Aorta (tissue), 5 donors: ENCODE results near the gene TMPRSS6. TPM values are rescaled to one million over a fixed set of nuclear protein-coding genes. Genes with fewer than 3 reads are reported as not detected.

Experiments
- ATAC-seq: fragments of 200-7000 bp; cut with Tn5 transposase; one replicate; pipeline ENCODE4 v1.9.1; 2022; ENCODE audit warnings: moderate library complexity; ENCODE audit not compliant: low FRiP score
- DNase-seq, 2 donors: peaks; one replicate each; pipeline ENCODE4 v3.0.0-alpha.2; 2020
- H3K27ac ChIP-seq, 2 donors: one replicate each; pipeline ENCODE4 v1.5.1; 2013; ENCODE audit warnings: low read length in 2 of 2, mild to moderate bottlenecking in 2 of 2, moderate library complexity in 2 of 2, control low read depth in 1 of 2, inconsistent platforms in 1 of 2, low read depth in 1 of 2
- H3K27me3 ChIP-seq, 2 donors: one replicate each; pipeline ENCODE4 v1.6.1; 2013; ENCODE audit warnings: control low read depth in 1 of 2, low read length in 1 of 2, mild to moderate bottlenecking in 1 of 2, moderate library complexity in 1 of 2; ENCODE audit not compliant: insufficient read depth in 2 of 2, control insufficient read depth in 1 of 2
- H3K36me3 ChIP-seq, 2 donors: one replicate each; pipeline ENCODE4 v1.6.1; 2013; ENCODE audit warnings: control low read depth in 1 of 2, low read length in 1 of 2, mild to moderate bottlenecking in 1 of 2; ENCODE audit not compliant: insufficient read depth in 2 of 2, control insufficient read depth in 1 of 2
- H3K4me1 ChIP-seq, 2 donors: one replicate each; pipeline ENCODE4 v1.6.1; 2013; ENCODE audit warnings: low read length in 2 of 2, control low read depth in 1 of 2, mild to moderate bottlenecking in 1 of 2, moderate library complexity in 1 of 2; ENCODE audit not compliant: insufficient read depth in 2 of 2, control insufficient read depth in 1 of 2
- H3K4me3 ChIP-seq, 2 donors: one replicate each; pipeline ENCODE4 v1.5.1; 2013; ENCODE audit warnings: low read length in 2 of 2, control low read depth in 1 of 2, mild to moderate bottlenecking in 1 of 2
- H3K9me3 ChIP-seq: one replicate; pipeline ENCODE4 v1.6.1; 2013; ENCODE audit warnings: mild to moderate bottlenecking, low read length; ENCODE audit not compliant: control insufficient read depth
- WGBS, 2 donors: extraction: QIAGEN DNeasy Blood & Tissue Kit; methylation state at CpG; one replicate each; pipeline ENCODE4 v1.1.7; 2013; 5-methylcytosine and 5-hydroxymethylcytosine counted together
- intact Hi-C, 2 donors: fragments of 100-400 bp; cut with DNase I; formaldehyde crosslinking; loops; one replicate each; pipeline versions ENCODE4 v1.14.2 to v1.15.0; 2022
- polyA plus RNA-seq, 2 donors: library from polyadenylated mRNA; stranded (reverse); fragments of 200-250 nt; gene quantifications; one replicate each; pipeline ENCODE4 v1.2.3, GENCODE V29; 2013
- total RNA-seq, 2 donors: library from RNA; stranded (reverse); fragmentation: NEBNext Ultra II Directional; extraction: Animal tissue kit (Norgen Biotek cat#: 25700); gene quantifications; one replicate each; pipeline ENCODE4 v1.2.1, GENCODE V29; 2021
- donor health status: healthy with polysubstance abuse.
- donor health status: Bipolar disorder and iron deficiency.
- donor health status: DM: no; HTN: no; CAD: no.
- donor health status: DM: no; HTN: no; CAD: no.
- donor health status: DM: yes; HTN: yes; CAD: no.

Gene TMPRSS6
- total and polyA plus RNA-seq, 4 donors, result not detected

DNA sequence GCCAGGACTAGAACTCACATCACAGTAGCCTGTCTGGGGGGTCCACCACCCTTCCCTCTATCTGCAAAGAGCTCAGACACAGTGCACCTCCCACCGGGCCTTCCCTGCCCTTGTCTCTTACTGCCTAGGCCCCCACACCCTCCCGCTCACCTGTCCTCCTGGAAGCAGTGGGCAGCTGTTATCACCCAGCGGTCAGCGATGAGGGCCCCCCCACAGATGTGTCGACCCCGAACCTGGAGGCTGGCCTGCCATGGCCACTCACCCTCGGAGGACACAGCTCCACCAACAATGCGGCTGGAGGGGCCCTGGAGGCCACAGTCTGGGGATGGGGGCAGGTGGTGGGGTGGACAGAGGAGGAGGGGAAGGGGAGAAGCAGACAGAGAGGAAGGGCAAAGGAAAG lies 39.2 kb downstream of the TMPRSS6 start:
- no peak overlapping the region for H3K27ac ChIP-seq
- no peaks in the 10 kb centered on the region for H3K27me3 ChIP-seq
- DNase-seq (no peak), ATAC-seq (no peak)
- WGBS, 2 donors, result 79 to 85% methylated on average over 8 of the region's 8 CpGs
- H3K36me3 ChIP-seq, result no peaks in the 10 kb centered on the region
- intact Hi-C loops, result no loop called here
- H3K4me3 ChIP-seq, result no peak overlapping the region
- no peaks in the 10 kb centered on the region for H3K4me1 ChIP-seq
- peaks cover 2% of the 10 kb centered on the region for H3K9me3 ChIP-seq

DNA sequence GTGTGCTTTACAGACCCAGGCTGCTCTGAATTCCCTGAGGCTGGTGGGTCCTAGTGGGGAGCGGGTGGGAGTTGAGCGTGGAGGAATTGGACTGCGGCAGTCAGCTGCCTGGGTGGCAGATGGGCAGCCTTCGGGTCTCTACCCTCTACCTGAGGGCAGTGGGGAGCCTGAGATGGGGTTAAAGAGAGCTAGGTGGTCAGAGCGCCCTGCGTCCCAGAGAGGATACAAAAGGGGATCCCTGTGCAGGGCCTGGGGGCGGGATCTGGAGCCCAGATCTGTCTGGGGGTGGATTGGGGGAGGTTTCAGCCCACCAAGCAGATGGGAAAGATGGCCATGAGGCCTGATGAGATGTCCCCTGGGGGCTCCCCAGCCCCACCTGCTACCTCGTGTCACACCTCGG lies 39.8 kb downstream of the TMPRSS6 start:
- Histone ChIP-seq H3K4me3 (no peak overlapping the region), H3K9me3 (peaks cover 2% of the 10 kb centered on the region), H3K4me1 (no peaks in the 10 kb centered on the region), H3K36me3 (no peaks in the 10 kb centered on the region), H3K27me3 (no peaks in the 10 kb centered on the region), H3K27ac (no peak overlapping the region)
- WGBS, 2 donors, result 67 to 69% methylated on average over 9 of the region's 9 CpGs
- intact Hi-C loops, result no loop called here
- no peak for ATAC-seq
- no peak for DNase-seq

- 15% methylated on average over 8 to 11 of the region's 11 CpGs for WGBS, 2 donors
- intact Hi-C loops, result no loop called here
- no peak overlapping the region for H3K4me3 ChIP-seq
- H3K27me3 ChIP-seq, result no peaks in the 10 kb centered on the region
- ATAC-seq (no peak), DNase-seq (no peak)
- H3K9me3 ChIP-seq, result peaks cover 2% of the 10 kb centered on the region
- H3K36me3 ChIP-seq, result no peaks in the 10 kb centered on the region
- no peaks in the 10 kb centered on the region for H3K4me1 ChIP-seq
- no peak overlapping the region for H3K27ac ChIP-seq
Observed at GRCh38 chr22:37069319-37069718, 40.2 kb downstream of the TMPRSS6 start.

DNA sequence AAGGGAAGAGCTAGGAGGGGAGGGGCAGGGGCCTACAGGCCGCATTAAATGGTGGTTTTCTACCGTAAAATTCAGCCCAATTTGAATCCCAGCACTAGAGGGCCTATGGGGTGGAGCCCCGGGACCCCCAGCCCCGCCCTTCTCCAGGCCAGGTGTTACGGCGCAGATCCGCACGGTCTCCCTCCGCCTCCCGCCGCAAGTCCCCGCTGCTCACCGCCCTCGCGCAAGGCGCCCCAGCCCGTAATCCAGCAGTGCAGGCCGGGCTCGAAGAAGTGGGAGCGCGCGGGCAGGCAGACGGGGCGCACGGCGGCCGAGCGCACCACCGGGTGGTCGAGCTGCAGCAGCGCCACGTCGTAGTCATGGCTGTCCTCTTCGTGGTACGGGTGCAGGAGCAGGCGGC lies 40.7 kb downstream of the TMPRSS6 start:
- Histone ChIP-seq H3K36me3 (no peaks in the 10 kb centered on the region), H3K4me3 (no peak overlapping the region), H3K9me3 (peaks cover 2% of the 10 kb centered on the region), H3K27me3 (no peaks in the 10 kb centered on the region), H3K4me1 (no peaks in the 10 kb centered on the region), H3K27ac (no peak overlapping the region)
- DNase-seq, result no peak
- ATAC-seq, result no peak
- WGBS, 2 donors, result 1 to 2% methylated on average over 36 of the region's 36 CpGs
- intact Hi-C loops, result no loop called here

GRCh38 chr22:37067428-37067827 lies 42.1 kb downstream of the TMPRSS6 start:
- Histone ChIP-seq H3K4me1 (no peaks in the 10 kb centered on the region), H3K27ac (no peak overlapping the region), H3K9me3 (peaks cover 2% of the 10 kb centered on the region), H3K4me3 (no peak overlapping the region), H3K36me3 (no peaks in the 10 kb centered on the region), H3K27me3 (no peaks in the 10 kb centered on the region)
- intact Hi-C loops, result no loop called here
- ATAC-seq (no peak), DNase-seq (no peak)
- 70 to 77% methylated on average over 10 of the region's 10 CpGs for WGBS, 2 donors

DNA sequence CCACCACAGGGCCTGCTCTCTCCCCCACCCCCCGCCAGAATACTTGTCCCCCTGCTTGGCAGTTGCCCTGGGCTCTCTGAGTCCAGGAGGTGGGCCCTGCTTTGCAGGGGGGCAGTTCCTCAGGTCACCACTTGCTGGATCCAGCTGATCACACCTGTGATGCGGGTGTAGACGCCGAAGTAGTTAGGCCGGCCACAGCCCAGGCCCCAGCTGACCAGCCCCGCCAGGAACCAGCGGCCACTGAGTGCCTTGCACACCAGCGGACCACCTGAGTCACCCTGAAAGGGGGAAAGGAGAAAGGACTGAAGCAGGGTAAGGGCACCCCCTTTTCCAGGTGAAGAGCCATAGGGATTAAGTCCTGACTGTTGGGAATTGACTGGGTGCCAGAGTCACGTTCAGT lies 43.6 kb downstream of the TMPRSS6 start:
- Histone ChIP-seq H3K27ac (no peak overlapping the region), H3K9me3 (no peaks in the 10 kb centered on the region), H3K4me3 (no peak overlapping the region), H3K36me3 (no peaks in the 10 kb centered on the region), H3K27me3 (no peaks in the 10 kb centered on the region), H3K4me1 (no peaks in the 10 kb centered on the region)
- 86 to 87% methylated on average over 9 of the region's 9 CpGs for WGBS, 2 donors
- ATAC-seq (no peak), DNase-seq (no peak)
- intact Hi-C loops, result no loop called here

- H3K4me1 ChIP-seq, result no peaks in the 10 kb centered on the region
- intact Hi-C loops, result no loop called here
- H3K36me3 ChIP-seq, result peaks cover 0 to 1% of the 10 kb centered on the region in 2 donors
- no peak overlapping the region for H3K27ac ChIP-seq
- no peak for DNase-seq
- no peak overlapping the region for H3K4me3 ChIP-seq
- H3K9me3 ChIP-seq, result no peaks in the 10 kb centered on the region
- WGBS, 2 donors, result 81 to 84% methylated on average over 3 of the region's 3 CpGs
- H3K27me3 ChIP-seq, result no peaks in the 10 kb centered on the region
- no peak for ATAC-seq
Observed at GRCh38 chr22:37065180-37065579, 44.3 kb downstream of the TMPRSS6 start.

DNA sequence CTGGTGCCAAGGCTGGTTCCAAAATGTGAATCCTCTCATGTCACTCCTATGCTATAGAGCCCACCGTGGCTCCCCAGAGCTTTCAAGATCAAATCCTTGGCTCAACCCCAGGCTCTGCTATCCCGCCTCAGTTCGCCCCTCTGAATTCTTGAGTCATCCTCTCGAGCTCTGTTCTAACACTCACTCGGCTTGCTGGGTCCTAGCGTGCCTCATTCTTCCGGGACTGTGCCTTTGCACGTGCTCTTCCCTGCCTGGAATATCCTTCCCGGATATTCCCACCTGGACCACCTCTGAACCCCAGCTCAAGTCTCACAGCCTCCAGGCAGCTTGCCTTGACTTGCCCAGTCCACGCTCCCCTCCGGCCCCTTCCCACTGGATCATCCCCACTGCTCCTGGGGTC lies 45.0 kb downstream of the TMPRSS6 start:
- ATAC-seq, result no peak

GRCh38 chr22:37063431-37064420 lies 45.8 kb downstream of the TMPRSS6 start:
- Histone ChIP-seq H3K36me3 (peaks cover 0 to 1% of the 10 kb centered on the region in 2 donors), H3K4me1 (no peaks in the 10 kb centered on the region), H3K4me3 (no peak overlapping the region), H3K9me3 (no peaks in the 10 kb centered on the region), H3K27ac (no peak overlapping the region), H3K27me3 (no peaks in the 10 kb centered on the region)
- 88 to 89% methylated on average over 28 of the region's 28 CpGs for WGBS, 2 donors
- ATAC-seq (no peak), DNase-seq (no peak)
- intact Hi-C loops, result no loop called here

More for the DNA sequence above, 45.0 kb downstream of the TMPRSS6 start:
- no peaks in the 10 kb centered on the region for H3K27me3 ChIP-seq
- H3K4me1 ChIP-seq, result no peaks in the 10 kb centered on the region
- intact Hi-C loops, result no loop called here
- H3K36me3 ChIP-seq, result peaks cover 0 to 1% of the 10 kb centered on the region in 2 donors
- WGBS, 2 donors, result 91 to 93% methylated on average over 11 of the region's 11 CpGs
- no peaks in the 10 kb centered on the region for H3K9me3 ChIP-seq
- H3K27ac ChIP-seq, result no peak overlapping the region
- H3K4me3 ChIP-seq, result no peak overlapping the region
- DNase-seq, result no peak
